ENCODE data around the gene FAM20C.

DNA sequence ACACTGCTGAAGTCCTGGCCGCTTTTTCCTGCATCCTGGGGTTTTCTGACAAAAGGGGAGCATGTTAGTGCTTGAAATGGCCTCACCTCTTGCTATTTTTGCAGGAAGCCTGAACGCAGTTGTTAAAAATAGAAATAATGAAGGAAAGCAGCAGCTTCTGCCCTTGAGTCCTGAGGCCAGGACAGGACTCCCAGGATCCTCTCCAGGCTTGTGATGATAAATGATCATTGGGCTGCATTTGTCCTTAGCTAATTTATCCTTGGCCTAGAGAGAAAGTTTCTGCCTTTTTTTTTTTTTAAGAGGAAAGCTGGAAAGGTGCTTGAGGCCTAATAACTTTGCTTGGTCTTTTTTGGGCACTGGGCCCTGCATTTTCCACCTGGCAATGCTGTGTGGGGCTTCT is 17.7 kb upstream of the FAM20C start:
- no peak for TF ChIP-seq POLR2AphosphoS5 (IDR thresholded peaks at IDR 0.05; ENCODE audit: insufficient read depth, low read depth, low read length)
- TF ChIP-seq, protein P1, sequence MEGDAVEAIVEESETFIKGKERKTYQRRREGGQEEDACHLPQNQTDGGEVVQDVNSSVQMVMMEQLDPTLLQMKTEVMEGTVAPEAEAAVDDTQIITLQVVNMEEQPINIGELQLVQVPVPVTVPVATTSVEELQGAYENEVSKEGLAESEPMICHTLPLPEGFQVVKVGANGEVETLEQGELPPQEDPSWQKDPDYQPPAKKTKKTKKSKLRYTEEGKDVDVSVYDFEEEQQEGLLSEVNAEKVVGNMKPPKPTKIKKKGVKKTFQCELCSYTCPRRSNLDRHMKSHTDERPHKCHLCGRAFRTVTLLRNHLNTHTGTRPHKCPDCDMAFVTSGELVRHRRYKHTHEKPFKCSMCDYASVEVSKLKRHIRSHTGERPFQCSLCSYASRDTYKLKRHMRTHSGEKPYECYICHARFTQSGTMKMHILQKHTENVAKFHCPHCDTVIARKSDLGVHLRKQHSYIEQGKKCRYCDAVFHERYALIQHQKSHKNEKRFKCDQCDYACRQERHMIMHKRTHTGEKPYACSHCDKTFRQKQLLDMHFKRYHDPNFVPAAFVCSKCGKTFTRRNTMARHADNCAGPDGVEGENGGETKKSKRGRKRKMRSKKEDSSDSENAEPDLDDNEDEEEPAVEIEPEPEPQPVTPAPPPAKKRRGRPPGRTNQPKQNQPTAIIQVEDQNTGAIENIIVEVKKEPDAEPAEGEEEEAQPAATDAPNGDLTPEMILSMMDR (IDR thresholded peaks at IDR 0.05; ENCODE audit: extremely low read depth in 1 of 2, insufficient read depth in 1 of 2, low read depth in 1 of 2, low read length in 2 of 2): no peak
- no peak for TF ChIP-seq POLR2A (IDR thresholded peaks at IDR 0.05; ENCODE audit: low read depth, low read length)
- TF ChIP-seq EZH2 (IDR thresholded peaks at IDR 0.05; ENCODE audit: borderline replicate concordance, low read depth, low read length, severe bottlenecking): no peak
- TF ChIP-seq MYC (IDR thresholded peaks at IDR 0.05; ENCODE audit: low read depth, low read length): no peak
- TF ChIP-seq MAX (IDR thresholded peaks at IDR 0.05; ENCODE audit: insufficient read depth, insufficient read length): no peak
- TF ChIP-seq GATA2 (IDR thresholded peaks at IDR 0.05; ENCODE audit: insufficient read depth, insufficient read length, low read depth, low read length): no peak
- no peak for TF ChIP-seq JUN (IDR thresholded peaks at IDR 0.05; ENCODE audit: borderline replicate concordance, insufficient read depth, insufficient read length, low read depth)
- TF ChIP-seq FOS (IDR thresholded peaks at IDR 0.05; ENCODE audit: borderline replicate concordance, insufficient read depth, low read length): no peak
